HG03280 (cell line): ENCODE measurements around the gene IMMP2L.

Source experiments
- ATAC-seq: cut with Tn5 transposase; IDR thresholded peaks from one replicate; pipeline ENCODE4 v1.9.1; 2021; ENCODE audit warnings: mild to moderate bottlenecking, moderate library complexity; ENCODE audit not compliant: unreplicated experiment

IMMP2L gene

DNA sequence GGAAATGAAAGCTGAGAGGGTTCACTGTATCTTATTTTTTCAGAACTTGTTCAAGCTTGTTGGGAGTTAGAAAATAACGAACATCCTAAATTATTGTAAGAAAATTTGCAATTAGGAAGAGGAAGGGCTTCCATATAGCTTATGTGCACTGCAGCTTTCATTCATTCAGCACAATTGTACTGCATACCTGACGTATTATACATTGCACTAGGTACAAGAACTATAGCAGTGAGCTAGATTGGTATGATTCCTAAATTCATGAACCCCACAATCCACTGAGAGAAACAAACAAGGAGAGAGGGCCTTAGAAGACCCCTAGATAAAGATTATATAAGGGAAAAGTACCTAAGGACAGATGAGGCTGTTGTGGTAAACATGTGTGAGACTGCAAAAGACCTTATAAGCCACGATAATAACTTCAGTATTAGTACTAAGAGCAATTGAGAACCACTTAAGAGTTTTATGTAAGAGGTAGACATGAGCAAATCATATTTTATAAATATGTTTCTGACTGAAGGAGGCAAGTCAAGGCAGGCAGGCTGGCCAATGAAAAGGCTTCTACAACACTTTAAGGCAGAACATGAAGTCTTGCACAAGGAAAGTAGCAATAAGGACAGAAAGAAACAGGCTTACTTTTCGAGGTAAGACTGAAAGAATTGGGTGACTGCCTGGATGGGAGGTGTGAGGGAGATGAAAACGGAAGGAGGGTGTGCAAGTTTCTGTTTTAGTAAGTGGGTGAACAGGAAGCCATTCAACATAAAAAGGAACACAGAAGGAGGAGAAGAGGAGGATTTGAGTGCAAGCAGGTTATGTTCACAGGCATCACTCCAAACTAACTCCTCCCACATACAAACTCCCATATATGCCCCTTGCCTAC lies 549.3 kb downstream of the IMMP2L start:
- ATAC-seq = peak; percentile 84

- ATAC-seq = no peak
Measured at GRCh38 chr7:111012149-111012548, 550.1 kb downstream of the IMMP2L start.

DNA sequence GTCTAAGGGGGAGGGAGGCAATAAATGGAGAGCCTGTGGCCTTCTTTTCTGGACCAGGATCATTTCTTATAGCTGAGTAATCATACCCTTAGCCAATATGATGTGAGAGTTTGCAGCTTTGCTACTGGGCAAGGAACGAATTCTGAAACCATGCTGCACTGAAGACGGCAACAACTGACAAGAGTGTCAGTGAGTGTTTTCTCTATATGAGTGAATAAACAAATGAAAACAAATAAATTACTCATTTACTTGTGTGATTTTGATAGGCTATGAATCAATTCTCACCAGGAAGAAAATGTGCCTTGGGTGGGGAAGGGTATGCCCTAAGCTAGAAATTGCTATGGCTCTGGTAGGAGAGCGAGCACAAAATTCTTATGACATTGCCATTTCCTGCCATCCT lies 550.8 kb downstream of the IMMP2L start:
- no peak for ATAC-seq

GRCh38 chr7:111010798-111011197 lies 551.5 kb downstream of the IMMP2L start:
- no peak for ATAC-seq

GRCh38 chr7:111009526-111010040 lies 552.7 kb downstream of the IMMP2L start:
- no peak for ATAC-seq

DNA sequence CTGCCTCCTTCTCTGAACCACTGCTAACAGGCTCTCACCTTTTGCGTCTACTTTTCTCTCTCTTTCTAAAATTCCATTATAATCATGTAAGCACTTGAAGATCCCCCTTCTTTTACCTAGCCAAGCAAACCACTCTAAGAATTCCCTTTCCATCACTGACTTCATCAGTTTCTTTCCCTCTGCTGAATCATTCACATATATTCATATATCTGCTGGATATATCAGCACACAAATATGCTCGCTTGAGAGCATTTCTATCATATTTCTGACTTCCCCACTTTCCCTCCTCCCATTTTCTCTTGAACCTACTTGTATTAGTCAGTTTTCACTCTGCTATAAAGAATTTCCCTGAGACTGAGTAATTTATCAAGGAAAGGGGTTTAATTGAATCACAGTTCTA lies 555.6 kb downstream of the IMMP2L start:
- ATAC-seq = no peak

- ATAC-seq = no peak
Measured at GRCh38 chr7:111006040-111006439, 556.3 kb downstream of the IMMP2L start.

- no peak for ATAC-seq
Measured at GRCh38 chr7:111005445-111005844, 556.8 kb downstream of the IMMP2L start.

GRCh38 chr7:111004310-111004901 lies 557.9 kb downstream of the IMMP2L start:
- ATAC-seq = no peak

DNA sequence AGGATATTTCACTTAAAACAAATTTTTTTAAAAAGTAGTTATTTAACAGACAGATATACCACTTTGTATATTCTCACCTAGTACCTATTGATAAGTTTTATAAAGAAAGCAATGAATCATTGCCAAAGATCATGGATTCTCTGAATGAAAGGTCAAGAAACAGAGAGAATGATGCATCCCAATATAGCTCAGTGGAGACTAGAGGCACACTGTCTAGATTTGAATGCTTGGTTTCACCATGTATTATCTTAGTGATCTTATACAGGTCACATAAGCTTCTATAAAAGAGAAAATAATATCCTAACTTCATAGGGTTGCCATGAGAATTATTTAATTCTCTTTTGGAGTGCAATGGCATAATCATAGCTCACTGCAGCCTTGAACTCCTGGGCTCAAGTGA lies 558.4 kb downstream of the IMMP2L start:
- no peak for ATAC-seq

GRCh38 chr7:110994028-110994967 lies 568.0 kb downstream of the IMMP2L start:
- no peak for ATAC-seq

DNA sequence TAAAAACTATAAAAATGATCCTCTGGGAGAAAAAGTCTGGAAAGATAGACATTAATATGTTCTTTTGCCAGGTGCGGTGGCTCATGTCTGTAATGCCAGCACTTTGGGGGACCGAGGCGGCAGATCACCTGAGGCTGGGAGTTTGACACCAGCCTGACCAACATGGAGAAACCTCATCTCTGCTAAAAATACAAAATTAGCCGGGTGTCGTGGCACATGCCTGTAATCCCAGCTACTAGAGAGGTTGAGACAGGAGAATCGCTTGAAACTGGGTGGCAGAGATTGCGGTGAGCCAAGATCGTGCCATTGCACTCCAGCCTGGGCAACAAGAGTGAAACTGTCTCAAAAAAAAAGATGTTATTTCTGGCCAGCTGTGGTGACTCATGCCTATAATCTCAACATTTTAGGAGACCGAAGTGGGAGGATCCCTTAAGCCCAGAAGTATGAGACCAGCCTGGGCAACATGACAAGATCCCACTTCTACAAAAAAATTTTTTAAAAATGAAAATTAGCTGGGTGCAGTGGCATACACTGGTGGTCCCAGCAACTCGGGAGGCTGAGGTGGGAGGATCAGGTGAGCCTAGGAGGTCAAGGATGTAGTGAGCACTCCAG lies 573.3 kb downstream of the IMMP2L start:
- no peak for ATAC-seq

GRCh38 chr7:110988348-110988747 lies 573.9 kb downstream of the IMMP2L start:
- no peak for ATAC-seq

GRCh38 chr7:110987127-110987693 lies 575.1 kb downstream of the IMMP2L start:
- no peak for ATAC-seq

DNA sequence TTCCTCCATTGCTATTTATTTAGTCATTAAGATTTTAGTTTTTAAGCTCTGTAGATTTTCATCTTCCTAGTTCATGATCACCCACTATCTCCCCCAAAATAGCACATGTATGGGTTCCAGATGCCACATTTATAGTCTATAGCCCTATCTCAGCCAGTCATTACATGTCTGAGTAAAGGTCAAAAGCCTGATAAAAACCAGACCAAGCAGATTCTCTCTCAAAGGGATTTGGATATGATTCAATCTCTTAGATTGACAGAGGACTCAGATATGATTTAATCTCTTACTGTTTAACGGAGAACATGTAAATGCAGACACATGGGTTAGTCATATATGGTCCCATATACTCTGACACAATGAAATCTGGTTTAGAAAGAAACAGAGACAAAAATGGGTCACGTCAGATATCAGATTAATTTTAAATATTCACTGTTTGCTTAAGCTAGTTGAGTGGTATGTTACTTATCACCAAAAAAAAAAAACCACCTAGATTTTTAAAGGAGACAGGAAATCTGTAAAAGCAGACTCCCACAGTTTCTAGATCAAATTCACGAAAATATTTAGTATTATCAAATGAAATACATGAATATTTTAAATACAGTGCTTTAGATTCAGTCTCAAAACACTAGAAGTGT lies 578.4 kb downstream of the IMMP2L start:
- no peak for ATAC-seq

GRCh38 chr7:110977127-110977737 lies 585.1 kb downstream of the IMMP2L start:
- no peak for ATAC-seq

- no peak for ATAC-seq
Measured at GRCh38 chr7:110975486-110975885, 586.8 kb downstream of the IMMP2L start.

DNA sequence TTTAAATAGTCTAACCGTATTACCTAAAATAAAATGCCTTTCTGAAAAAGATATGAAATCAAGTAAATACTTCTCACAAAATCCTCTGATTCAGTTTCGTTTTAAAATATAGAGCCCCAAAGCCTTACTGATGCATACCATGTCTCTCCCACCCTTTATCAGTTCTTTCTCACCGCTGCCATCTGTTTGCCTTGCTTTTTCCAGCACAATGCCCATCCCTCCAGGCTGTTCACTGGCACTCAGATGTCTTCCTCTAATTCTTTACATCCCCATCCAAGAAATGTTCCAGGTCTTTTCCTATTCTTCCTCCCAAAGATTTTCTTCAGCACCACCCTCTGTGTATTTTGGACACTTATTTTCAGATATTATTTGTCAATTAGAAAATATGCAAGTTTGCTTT lies 587.9 kb downstream of the IMMP2L start:
- no peak for ATAC-seq

DNA sequence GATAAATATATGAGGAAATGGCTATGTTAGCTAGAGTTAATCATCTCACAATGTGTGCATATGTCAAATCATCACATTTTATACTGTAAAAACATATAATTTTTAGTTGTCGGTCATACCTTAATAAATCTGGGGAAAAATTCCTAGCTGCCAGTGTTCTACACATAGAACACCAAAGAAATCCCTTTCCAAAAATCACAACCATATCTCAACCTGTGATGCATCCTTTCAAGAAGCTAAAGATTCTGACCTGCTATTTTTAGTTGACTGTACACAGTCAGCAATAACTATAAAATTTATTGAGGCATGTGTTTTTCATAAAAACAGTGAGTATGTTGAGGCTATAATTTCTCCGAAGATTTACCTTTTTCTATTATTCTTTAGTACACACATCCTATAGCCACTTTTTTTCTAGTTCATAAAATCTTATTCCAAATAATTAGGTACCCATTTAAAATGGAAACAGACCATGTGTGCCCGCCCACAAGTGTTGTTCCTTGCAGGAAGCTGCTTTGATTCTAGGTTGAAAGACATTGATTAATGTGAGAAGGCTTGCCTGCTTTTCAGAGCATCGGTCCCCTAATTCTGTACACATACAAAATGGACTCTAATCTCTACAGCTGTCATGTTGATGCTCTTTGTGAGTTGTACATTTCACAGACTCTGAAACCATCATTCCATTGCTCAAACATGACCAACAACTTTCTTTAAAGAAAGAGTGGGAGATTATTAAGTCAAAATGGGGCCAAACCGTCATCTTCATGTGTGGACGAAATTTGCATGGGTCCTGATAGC lies 588.9 kb downstream of the IMMP2L start:
- ATAC-seq = no peak
